Measurements from ENCODE around the gene LEMD1.
"Not testable (repeated sequence)": the region's sequence is repeated elsewhere in the genome, so short reads cannot be mapped to it uniquely, and the experiment has no call there.

LEMD1 gene

DNA sequence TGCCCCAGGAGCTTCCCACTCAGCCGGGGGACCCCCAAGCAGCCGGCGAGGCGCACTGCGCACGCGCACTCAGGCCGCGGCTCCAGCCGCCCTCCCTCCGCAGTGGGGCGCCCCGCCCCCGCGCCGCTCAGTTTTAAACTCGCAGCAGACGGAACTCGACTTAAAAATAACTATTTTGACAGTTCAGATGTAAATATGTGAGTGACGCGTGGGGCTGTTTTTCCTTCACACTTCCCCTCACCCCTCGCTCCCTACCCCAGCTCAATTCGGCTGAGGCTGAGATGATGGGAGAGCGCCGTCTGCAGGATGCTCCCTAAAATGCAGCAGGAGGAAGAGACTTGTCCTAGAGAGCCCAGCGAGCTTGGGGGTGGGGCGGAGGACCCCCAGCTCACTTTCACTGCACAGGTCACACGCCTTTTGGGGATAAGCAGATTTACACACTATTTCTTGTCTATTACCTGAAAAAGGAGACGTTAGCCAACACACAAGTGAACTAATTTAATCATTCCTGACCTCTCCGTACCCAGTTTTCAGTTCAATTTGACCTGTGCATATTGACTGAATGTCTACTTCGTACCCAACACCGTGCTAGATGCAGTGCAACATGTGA lies 8.9 kb upstream of the LEMD1 start:
- DNase-seq (ENCODE audit: low read depth in 2 of 2), result peak; percentile 9 to 31

DNA sequence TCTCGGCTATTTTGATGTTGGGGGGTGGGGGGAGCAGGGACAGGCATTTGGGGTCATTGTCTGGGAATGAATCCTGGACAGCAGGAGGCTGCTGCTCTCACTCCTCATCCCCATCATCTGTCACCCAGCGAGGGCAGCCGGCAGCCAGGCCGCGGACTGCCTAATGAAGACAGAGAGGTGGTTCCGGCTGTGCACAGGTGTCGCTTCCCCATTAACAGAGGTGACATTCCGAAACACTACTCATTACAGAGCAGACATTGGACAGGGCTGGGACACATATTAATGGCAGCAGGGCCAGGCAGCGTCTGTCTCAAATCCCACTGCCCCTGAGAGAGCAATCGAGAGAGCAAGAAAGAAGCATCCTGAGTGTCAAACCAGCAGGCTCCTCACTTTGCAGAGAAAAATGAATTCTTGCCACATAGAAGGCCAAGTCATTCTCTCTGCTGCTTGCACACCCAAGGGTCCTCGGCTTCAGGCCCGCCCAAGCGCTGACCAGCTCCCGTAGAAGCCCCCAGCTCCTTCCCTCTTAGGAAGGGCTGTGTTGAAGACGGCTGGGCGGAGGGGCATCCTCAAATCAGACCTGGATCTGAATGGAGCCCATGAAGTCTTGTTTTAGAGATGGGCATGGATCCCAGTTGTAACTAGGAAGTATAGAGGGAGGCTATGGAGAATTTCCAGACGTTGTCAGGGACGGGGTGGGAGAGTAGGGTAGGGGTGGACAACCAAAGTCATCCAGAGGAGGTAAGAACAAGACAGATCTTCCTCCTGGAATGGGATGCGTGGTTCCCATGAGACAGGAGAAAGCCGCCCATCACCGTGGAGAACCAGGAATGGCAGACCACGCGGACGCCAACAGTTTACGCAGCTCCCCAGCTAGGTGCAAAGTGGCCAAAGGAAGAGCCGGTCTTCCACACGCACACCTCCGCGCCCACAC lies 8.2 kb upstream of the LEMD1 start:
- DNase-seq (ENCODE audit: low read depth in 2 of 2), result no peak

DNA sequence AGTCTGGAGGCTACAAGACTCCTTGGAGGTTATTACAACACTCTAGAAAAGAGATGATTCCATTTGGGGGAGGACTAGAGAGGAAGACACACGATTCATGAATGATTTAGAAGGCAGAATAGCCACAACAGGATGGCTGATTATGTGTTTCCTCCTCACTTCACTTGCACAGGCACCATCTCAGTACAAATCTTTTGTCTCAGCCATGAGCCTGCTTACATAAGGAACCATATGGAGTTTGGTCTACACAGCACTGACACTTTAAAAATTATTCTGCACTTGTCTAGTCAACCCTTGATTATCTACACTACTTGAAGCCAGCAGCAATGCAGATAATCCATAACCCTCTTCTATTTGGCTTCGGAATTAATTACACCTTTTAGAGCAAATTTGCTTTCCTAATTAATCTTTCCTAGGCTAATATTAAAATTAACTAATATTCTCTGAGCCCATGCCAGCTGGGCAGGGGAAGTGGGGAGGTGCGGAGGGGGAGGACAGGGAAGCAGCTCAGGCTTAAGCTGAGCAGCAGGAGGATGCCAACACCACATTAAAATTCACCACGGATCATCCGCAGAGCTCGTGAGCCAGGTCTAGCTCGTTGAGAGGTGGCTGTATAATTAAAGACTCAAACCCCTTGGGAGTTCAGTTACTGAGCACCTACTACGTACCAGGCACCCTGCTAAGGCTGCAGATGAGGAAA lies 3.2 kb upstream of the LEMD1 start:
- no peak for DNase-seq (ENCODE audit: low read depth in 2 of 2)

DNA sequence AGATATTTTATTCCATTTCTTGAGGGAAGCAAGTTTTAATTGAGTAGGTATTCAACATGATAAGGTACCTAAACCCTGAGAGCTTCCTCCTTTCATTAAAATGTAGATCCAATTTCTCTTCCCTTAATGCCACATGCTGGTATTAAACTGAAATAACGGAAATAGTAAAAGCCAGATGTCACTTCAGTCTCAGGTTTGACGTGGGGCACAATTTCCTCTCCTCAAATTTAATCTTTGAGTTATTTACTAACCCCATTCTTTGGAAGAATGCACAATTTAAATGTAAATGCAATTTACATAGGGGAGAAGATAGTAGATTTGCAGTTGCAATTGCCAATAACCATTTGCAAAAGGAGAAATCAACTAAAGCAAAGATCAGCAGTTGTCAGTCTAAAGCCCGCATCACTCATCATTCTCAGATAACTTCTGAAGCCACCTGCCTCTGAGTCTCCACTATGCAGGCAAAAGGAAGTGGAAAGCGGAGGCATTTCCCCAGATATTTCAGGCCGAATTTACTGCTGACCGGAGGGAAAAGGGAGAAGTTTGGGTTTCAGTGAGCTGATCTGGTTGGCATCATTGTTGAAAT lies 2.1 kb upstream of the LEMD1 start:
- DNase-seq (ENCODE audit: low read depth in 2 of 2), result no peak

DNA sequence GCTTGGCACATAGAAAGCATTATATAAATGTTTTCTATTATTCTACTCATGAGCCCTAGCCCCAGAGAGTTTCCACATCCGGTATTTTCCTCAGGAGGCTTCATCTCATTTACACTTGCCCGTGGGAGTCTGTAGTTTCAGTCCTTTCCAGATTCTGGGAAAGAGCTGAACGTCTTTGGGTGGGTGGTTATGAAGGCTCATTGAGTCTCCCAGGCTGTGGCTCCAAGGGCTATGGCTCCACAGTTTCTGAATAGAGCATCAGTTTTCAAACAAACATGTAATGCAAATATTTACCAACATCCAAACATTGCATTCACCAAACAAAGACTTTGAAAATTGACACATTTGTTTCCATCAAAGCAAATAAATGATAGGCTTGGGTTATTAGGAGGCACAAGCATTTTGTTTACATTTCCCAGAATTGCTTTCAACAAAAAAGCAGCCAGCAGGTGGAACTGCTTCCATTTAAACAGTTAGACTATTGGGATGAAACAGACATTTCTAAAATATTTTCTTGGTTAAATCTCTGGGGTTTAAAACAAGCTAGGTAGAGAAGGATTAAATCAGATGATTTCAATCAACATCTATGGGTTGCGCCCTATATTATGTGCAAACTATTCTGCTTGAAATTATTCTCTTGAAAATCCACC lies 1.3 kb upstream of the LEMD1 start:
- no peak for DNase-seq (ENCODE audit: low read depth in 2 of 2)

DNA sequence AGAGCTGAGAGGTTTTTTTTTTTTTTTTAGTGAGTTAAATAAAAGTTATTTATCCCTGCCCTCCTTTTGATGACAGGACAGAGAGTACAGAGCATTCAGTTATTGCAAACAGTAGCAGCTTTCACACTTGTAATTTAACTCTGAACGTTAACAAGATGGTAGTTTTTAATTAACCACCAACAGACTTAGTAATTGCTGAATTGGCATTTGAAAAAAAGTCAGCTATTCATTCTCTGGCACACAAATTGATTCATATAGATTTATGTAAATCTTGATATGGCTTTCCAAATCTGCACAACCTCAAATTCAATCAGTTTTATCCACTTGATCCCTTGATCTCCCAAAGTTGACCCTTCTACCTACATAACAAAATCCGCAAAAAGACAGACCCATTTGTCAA lies 918 bp downstream of the LEMD1 start:
- DNase-seq (ENCODE audit: low read depth in 2 of 2), result no peak

DNA sequence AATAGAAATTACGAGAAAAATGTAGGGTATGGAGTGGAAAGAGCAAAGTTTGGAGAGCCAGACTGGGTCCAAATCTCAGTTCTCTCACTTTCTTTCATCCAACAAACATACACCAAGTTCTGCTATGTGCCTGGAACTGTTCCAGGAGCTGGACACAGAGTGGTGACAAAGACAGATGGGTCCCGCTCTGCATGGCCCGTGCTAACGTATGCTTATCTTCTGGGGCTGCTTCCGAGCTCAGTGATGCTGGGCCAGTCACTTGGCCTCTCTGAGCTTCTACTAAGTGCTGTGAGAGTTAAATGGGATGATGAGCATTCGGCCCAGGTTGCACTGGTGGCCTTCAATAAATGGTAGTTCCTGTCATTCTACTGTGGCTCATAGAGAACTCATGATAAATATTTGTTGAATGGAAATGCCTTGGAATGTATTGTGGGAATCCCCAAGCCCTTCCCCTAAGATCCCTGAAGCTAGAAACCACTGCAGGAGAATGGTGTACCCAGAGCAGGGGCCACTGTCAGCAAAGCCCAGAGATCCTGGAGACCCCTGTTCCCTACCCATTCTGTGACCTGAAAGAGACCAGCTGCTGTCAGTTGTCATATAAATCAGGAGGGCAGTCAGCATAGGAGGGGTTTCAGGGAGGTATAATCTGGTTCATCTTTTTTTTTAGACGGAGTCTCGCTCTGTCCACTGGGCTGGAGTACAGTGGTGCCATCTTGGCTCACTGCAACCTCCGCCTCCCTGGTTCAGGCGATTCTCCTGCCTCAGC lies 3.8 kb downstream of the LEMD1 start:
- DNase-seq (ENCODE audit: low read depth in 2 of 2), result no peak

DNA sequence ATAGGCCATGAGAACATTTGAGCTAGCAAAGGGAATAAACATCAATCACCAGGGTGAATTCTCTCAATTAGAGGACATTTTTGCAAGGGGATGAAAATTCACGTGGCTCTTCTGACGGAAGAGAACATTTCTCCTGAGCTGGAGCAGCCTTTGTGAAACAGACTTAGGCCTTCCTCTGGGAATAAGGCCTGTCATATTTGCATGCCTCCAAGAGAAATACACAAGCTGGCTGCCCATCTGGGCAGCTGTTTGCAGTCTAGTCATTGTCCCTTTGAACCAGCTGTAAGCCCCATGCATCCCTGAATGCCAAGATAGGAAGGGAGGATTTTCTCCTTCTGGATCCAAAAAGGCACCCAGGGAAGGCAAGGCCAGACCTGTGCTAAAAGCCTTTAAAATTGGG lies 5.5 kb downstream of the LEMD1 start:
- DNase-seq (ENCODE audit: low read depth in 2 of 2), result no peak

DNA sequence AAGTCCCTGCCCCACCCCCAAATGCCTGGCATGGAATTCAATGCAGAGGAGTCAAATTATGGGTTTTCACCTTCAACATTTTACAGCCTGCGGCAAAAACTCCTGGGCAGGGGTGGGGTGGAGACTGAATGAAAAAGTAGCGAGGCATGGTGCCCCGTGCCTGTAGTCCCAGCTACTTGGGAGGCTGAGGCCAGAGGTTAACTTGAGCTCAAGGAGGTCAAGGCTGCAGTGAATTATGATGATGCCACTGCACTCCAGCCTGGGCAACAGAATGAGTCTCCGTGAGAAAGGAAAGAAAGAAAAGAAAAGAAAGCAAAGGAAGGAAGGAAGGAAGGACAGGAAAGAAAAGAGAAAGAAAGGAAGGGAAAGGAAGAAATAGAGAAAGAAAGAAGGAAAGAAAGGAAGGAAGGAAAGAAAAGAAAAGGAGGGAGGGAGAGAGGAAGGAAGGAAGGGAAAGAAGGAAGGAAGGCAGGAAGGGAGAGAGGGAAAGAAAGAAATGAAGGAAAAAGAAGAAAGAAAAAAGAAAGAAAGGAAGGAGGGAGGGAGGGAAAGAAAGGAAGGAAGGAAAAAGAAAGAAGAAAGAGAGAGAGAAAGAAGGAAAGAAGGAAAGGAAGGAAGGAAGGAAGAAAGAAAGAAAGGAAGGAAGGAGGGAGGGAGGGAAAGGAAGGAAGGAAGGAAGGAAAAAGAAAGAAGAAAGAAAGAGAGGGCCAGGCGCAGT lies 11.1 kb downstream of the LEMD1 start:
- no peak for DNase-seq (ENCODE audit: low read depth in 2 of 2)

DNA sequence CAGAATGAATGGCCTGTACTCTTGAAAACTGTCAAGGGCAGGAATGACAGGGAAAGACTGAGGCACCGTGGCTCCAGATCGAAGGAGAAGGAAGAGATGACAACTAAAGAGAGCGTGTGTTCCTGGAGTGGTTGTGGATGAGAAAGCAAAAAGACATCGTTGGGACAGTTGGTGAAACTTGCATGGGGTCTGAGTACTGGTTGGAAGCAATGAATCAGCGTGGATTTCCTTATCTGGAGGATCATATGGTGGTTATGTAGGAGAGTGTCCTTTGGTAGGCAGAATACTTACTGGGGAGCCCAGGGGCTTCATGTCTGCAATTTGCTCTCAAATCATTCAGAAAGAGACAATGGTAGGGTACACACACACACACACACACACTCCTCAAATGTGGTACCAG lies 13.9 kb downstream of the LEMD1 start:
- no peak for DNase-seq (ENCODE audit: low read depth in 2 of 2)

DNA sequence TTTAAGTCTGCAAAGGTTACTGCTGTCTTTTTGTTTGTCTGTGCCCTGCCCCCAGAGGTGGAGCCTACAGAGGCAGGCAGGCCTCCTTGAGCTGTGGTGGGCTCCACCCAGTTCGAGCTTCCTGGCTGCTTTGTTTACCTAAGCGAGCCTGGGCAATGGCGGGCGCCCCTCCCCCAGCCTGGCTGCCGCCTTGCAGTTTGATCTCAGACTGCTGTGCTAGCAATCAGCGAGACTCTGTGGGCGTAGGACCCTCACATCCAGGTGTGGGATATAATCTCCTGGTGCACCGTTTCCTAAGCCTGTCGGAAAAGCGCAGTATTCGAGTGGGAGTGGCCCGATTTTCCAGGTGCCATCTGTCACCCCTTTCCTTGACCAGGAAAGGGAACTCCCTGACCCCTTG lies 15.6 kb downstream of the LEMD1 start:
- DNase-seq (ENCODE audit: low read depth in 2 of 2), result not testable (repeated sequence)

DNA sequence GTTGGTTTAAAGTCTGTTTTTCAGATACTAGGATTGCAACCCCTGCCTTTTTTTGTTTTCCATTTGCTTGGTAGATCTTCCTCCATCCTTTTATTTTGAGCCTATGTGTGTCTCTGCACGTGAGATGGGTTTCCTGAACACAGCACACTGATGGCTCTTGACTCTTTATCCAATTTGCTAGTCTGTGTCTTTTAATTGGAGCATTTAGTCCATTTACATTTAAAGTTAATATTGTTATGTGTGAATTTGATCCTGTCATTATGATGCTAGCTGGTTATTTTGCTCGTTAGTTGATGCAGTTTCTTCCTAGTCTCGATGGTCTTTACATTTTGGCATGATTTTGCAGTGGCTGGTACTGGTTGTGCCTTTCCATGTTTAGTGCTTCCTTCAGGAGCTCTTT lies 17.4 kb downstream of the LEMD1 start:
- not testable (repeated sequence) for DNase-seq (ENCODE audit: low read depth in 2 of 2)

DNA sequence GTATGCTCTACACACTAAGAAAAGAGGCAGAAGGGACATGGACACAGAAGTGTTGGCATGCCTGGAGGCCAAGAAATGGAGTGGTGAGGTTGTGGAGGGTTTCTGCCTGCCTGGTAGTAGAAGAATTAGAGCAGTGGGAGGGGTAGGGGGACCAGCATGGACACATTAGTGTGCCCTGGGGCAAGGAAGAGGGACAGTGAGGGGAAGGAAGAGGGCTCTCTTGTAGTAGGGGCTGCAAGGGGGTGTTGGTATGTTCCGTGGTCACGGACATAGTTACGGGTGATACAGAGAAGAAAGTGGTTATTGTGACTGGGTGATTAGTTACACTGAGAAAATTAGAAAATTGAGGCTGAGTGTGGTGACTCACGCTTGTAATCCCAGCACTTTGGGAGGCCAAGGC lies 23.3 kb downstream of the LEMD1 start:
- no peak for DNase-seq (ENCODE audit: low read depth in 2 of 2)

DNA sequence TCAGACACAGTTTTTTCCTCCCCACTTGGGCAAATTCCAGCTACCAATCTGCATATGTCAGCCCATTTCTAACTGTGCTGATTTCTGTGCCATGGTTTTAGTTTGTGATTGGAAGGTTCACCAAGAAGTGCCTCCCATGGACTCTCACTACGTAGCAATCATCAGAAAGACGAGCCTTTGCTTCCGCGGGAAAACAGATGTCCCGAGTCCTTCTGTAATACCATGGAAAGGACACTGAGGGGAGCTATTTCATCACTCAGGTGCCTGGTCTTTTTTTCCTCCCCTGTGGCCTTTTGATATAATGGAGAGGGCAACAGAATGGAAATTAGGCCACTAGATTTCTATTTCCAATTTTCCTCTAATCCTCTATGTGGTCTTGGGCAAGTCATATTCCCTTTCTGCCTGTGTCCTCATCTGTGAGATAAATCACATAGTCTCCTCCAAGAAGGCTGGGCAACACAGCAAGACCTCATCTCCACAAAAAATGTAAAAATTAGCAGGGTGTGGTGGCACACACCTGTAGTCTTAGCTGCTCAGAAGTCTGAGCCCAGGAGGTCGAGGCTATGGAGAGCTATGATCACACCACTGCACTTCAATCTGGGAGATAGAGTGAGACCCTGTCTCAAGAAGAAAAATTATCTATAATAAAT lies 24.8 kb downstream of the LEMD1 start:
- no peak for DNase-seq (ENCODE audit: low read depth in 2 of 2)

DNA sequence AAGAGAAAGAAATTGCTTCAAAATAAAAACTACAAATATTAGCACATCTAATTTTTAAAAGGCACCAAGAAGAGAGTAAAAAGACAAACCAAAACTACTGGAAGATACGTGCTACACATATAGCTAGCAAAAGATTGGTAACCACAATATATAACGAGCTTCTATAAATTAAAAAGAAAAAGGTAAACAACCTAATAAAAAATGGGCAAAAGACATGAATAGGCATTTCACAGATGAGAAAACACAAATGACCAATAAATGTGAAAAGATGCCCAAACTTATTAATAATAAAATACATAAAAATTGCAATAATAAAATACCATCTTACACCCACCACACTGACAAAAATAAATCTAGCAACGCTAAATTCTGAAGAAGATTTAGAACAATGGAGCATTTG lies 26.2 kb downstream of the LEMD1 start:
- no peak for DNase-seq (ENCODE audit: low read depth in 2 of 2)

DNA sequence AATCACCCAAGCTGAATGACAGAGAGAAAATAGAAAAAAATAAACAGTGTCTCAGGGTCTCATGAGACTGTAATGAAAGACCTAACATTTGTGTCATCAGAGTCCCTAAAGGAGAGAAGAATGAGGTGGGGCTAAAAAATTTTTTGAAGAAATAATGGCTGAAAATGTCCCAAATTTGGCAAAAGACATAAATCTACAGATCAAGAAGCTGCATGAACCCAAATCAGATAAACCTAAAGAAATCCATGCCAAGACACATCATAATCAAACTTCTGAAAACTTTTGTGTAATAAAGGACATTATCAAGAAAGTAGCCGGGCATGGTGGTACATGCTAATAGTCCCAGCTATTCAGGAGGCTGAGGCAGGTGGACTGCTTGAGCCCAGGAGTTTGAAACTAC lies 29.2 kb downstream of the LEMD1 start:
- no peak for DNase-seq (ENCODE audit: low read depth in 2 of 2)

DNA sequence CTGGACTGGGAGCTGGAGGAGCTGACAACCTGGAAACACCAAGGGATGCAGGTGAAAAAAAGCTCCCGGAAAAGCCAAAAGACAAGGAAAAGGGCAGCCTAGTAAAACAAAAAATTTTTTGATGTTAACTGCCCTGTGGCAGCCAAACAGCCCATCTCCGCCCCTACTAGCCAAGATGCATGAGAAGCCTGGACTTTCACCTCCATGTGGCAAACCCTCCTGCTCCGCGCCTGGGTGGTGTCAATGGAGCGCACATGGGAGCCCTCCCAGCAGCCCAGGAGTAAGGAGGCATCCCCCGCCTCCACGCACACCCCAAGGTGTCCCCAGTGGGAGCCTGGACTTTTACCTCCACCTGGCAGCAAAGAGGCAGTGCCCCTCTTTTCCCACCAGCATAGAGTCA lies 30.5 kb downstream of the LEMD1 start:
- no peak for DNase-seq (ENCODE audit: low read depth in 2 of 2)

DNA sequence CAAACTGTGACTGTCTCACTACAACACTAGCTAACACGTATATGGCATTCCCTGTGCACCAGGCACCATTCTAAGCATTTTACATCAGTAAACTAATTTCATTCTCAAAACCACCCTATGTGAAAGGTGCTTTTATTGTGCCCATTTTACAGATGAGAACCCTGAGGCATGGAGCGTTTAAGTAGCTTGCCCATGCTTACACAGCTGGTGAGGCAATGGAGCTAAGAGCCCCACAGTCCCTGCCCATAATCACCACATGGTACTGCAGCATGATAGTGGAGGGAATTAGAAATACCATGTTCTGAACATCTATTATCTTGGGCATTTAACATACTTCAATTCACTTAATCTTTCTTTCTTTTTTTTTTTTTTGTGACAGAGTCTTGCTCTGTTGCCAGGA lies 34.0 kb downstream of the LEMD1 start:
- no peak for DNase-seq (ENCODE audit: low read depth in 2 of 2)

DNA sequence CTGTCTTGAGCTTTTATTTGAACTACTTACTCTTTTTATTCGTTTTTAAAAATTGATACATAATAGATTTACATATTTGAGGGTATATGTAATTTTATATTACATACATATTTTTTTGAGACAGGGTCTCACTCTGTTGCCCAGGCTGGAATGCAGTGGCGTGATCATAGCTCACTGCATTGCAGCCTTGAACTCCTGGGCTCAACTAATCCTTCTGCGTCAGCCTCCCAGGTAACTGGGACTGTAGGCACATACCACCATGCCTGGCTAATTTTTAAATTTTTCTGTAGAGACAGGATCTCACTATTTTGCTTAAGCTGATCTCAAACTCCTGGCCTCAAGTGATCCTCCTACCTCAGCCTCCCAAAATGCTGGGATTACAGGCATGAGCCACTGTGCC lies 38.9 kb downstream of the LEMD1 start:
- not testable (repeated sequence) for DNase-seq (ENCODE audit: low read depth in 2 of 2)

DNA sequence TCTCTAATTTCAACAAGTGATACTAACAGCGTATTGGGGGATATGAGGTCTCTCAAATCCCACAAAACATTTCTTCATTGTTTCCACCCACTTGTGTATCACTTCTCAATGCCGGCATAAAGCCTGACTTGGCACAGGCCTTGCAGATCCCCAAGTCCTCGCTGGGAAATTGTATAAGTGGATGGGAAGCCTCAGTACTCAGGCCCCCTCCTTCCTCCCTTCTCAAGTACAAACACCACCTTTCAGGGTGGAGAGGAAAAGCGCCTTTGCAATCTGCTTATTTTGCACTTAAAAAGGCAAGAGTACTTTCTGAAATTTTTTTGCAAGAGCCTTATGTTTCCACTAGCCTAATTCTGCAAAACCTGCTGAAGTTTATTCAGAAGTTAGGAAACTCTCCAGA lies 39.3 kb downstream of the LEMD1 start:
- no peak for DNase-seq (ENCODE audit: low read depth in 2 of 2)
